Neutrophil (primary cell): ENCODE results near the gene CCDC172.

ENCODE experiments used
- H3K27ac ChIP-seq: fragments of 200-600 bp; sonication (generic); 2 replicates; pipeline ENCODE4 v1.5.1; 2016; ENCODE audit warnings: mild to moderate bottlenecking, moderate library complexity
- H3K27me3 ChIP-seq: fragments of 200-600 bp; sonication (generic); 2 replicates; pipeline ENCODE4 v1.6.0; 2016; ENCODE audit warnings: mild to moderate bottlenecking
- H3K36me3 ChIP-seq: fragments of 200-600 bp; sonication (generic); 2 replicates; pipeline ENCODE4 v1.5.1; 2017
- H3K4me1 ChIP-seq, 2 experiments: fragments of 200-600 bp in 1 of 2; sonication (generic) in 1 of 2; 1 replicate in 1 of 2; 2 replicates in 1 of 2; pipeline versions ENCODE4 v1.5.1 to v1.6.1; 2013 to 2016; ENCODE audit warnings: low read depth in 1 of 2, low read length in 1 of 2, mild to moderate bottlenecking in 1 of 2, moderate library complexity in 1 of 2; ENCODE audit not compliant: control insufficient read depth in 1 of 2, insufficient read depth in 1 of 2
- H3K4me3 ChIP-seq, 2 experiments: fragments of 200-600 bp in 1 of 2; sonication (generic) in 1 of 2; 1 replicate in 1 of 2; 2 replicates in 1 of 2; pipeline ENCODE4 v1.5.1; 2013 to 2016; ENCODE audit warnings: low read depth in 1 of 2, low read length in 1 of 2, mild to moderate bottlenecking in 1 of 2, moderate library complexity in 1 of 2
- H3K9me3 ChIP-seq: fragments of 200-600 bp; sonication (generic); 2 replicates; pipeline ENCODE4 v1.5.1; 2016
- CTCF ChIP-seq: fragments of 200-600 bp; sonication (generic); IDR thresholded peaks from 2 replicates; pipeline ENCODE4 v1.5.1; 2016; ENCODE audit warnings: antibody characterized with exemption

CCDC172 gene

GRCh38 chr10:116287906-116288501, 36.2 kb upstream of the CCDC172 start:
- peaks cover 43% of the 10 kb centered on the region for H3K27me3 ChIP-seq
- no peak overlapping the region for H3K27ac ChIP-seq
- TF ChIP-seq CTCF = no peak
- H3K4me3 ChIP-seq = no peak overlapping the region
- H3K4me1 ChIP-seq = no peaks in the 10 kb centered on the region
- H3K9me3 ChIP-seq = no peaks in the 10 kb centered on the region
- H3K36me3 ChIP-seq = no peaks in the 10 kb centered on the region

- H3K27me3 ChIP-seq = peaks cover 32% of the 10 kb centered on the region
- no peaks in the 10 kb centered on the region for H3K4me1 ChIP-seq
- H3K36me3 ChIP-seq = no peaks in the 10 kb centered on the region
- no peak overlapping the region for H3K4me3 ChIP-seq
- TF ChIP-seq CTCF = no peak
- no peak overlapping the region for H3K27ac ChIP-seq
- H3K9me3 ChIP-seq = no peaks in the 10 kb centered on the region
Measured at GRCh38 chr10:116289652-116290051, 34.6 kb upstream of the CCDC172 start.

GRCh38 chr10:116292493-116292892, 31.8 kb upstream of the CCDC172 start:
- no peaks in the 10 kb centered on the region for H3K4me1 ChIP-seq
- H3K36me3 ChIP-seq = no peaks in the 10 kb centered on the region
- no peak for TF ChIP-seq CTCF
- H3K4me3 ChIP-seq = no peak overlapping the region
- H3K9me3 ChIP-seq = no peaks in the 10 kb centered on the region
- H3K27me3 ChIP-seq = peaks cover 10% of the 10 kb centered on the region
- H3K27ac ChIP-seq = no peak overlapping the region

GRCh38 chr10:116296291-116296721, 27.9 kb upstream of the CCDC172 start:
- TF ChIP-seq CTCF = no peak
- no peak overlapping the region for H3K4me3 ChIP-seq
- H3K27ac ChIP-seq = no peak overlapping the region
- no peaks in the 10 kb centered on the region for H3K36me3 ChIP-seq
- no peaks in the 10 kb centered on the region for H3K4me1 ChIP-seq
- H3K27me3 ChIP-seq = no peaks in the 10 kb centered on the region
- H3K9me3 ChIP-seq = no peaks in the 10 kb centered on the region

- Histone ChIP-seq H3K9me3 (no peaks in the 10 kb centered on the region), H3K27ac (no peak overlapping the region), H3K4me3 (no peak overlapping the region), H3K27me3 (no peaks in the 10 kb centered on the region), H3K4me1 (no peaks in the 10 kb centered on the region), H3K36me3 (no peaks in the 10 kb centered on the region)
- no peak for TF ChIP-seq CTCF
Measured at GRCh38 chr10:116298586-116298985, 25.7 kb upstream of the CCDC172 start.
